GM19193 (cell line): ENCODE measurements around the gene TUFT1.

Experiments used
- POLR2A ChIP-seq: IDR thresholded peaks from 4 replicates; pipeline ENCODE4 v1.6.1; 2011; ENCODE audit not compliant: insufficient read depth, insufficient read length; ENCODE audit errors: extremely low read depth

Gene TUFT1

GRCh38 chr1:151547119-151547899 is 7.2 kb downstream of the TUFT1 start:
- no peak for TF ChIP-seq POLR2A

GRCh38 chr1:151547900-151548230 is 7.8 kb downstream of the TUFT1 start:
- no peak for TF ChIP-seq POLR2A

GRCh38 chr1:151549199-151549598 is 9.1 kb downstream of the TUFT1 start:
- TF ChIP-seq POLR2A: no peak

- no peak for TF ChIP-seq POLR2A
Observed at GRCh38 chr1:151553659-151554058, 13.6 kb downstream of the TUFT1 start.

GRCh38 chr1:151556052-151556451 is 15.9 kb downstream of the TUFT1 start:
- no peak for TF ChIP-seq POLR2A

- no peak for TF ChIP-seq POLR2A
Observed at GRCh38 chr1:151562661-151563060, 22.6 kb downstream of the TUFT1 start.

GRCh38 chr1:151563376-151563775 is 23.3 kb downstream of the TUFT1 start:
- no peak for TF ChIP-seq POLR2A

- no peak for TF ChIP-seq POLR2A
Observed at GRCh38 chr1:151565502-151566189, 25.5 kb downstream of the TUFT1 start.

GRCh38 chr1:151568626-151569088 is 28.5 kb downstream of the TUFT1 start:
- no peak for TF ChIP-seq POLR2A

- no peak for TF ChIP-seq POLR2A
Observed at GRCh38 chr1:151570819-151571218, 30.7 kb downstream of the TUFT1 start.

GRCh38 chr1:151574575-151575529 is 34.7 kb downstream of the TUFT1 start:
- TF ChIP-seq POLR2A: no peak

GRCh38 chr1:151577173-151577572 is 37.1 kb downstream of the TUFT1 start:
- no peak for TF ChIP-seq POLR2A

- TF ChIP-seq POLR2A: no peak
Observed at GRCh38 chr1:151578941-151579340, 38.8 kb downstream of the TUFT1 start.

- TF ChIP-seq POLR2A: no peak
Observed at GRCh38 chr1:151579436-151580225, 39.5 kb downstream of the TUFT1 start.
